ENCODE measurements around the gene ALPK3. TPM values are rescaled to one million over a fixed set of nuclear protein-coding genes. Genes with fewer than 3 reads are reported as not detected.

The ALPK3 gene
- total RNA-seq, 1 experiment from 2014 or later, result 17.7 TPM

GRCh38 chr15:84830036-84830435, 12.9 kb downstream of the ALPK3 start:
- H2AFZ ChIP-seq (ENCODE audit: low read length), result no peak overlapping the region
- H4K20me1 ChIP-seq (ENCODE audit: control insufficient read depth, insufficient read depth, insufficient read length), result no peaks in the 10 kb centered on the region
- Mint-ChIP-seq H3K9me3 (no peaks in the 10 kb centered on the region), H3K36me3 (ENCODE audit: insufficient read depth in 1 of 3, low read depth in 3 of 3) (peaks cover 0 to 33% (median 5%) of the 10 kb centered on the region in 3 experiments; a peak in 4 of 7 replicates), H3K27ac (no peak overlapping the region), H3K27me3 (ENCODE audit: low read depth) (no peaks in the 10 kb centered on the region), H3K4me1 (peaks cover 14 to 16% of the 10 kb centered on the region in 2 experiments), H3K4me3 (no peak overlapping the region)
- H3K27ac ChIP-seq (ENCODE audit: insufficient read length, low read depth, low read length), result no peak overlapping the region
- no peak for TF ChIP-seq CTCF (conservative IDR thresholded peaks at IDR 0.05)
- no CpG with 5 or more reads among the region's 2 CpGs for WGBS (ENCODE audit: extremely low coverage, insufficient read length, low lambda C conversion rate)
- no peak overlapping the region for H2AK5ac ChIP-seq (ENCODE audit: insufficient read length, low read length)
- no peak overlapping the region for H3K14ac ChIP-seq (ENCODE audit: insufficient read depth, low read length)
- no peak overlapping the region for H4K5ac ChIP-seq (ENCODE audit: insufficient read length, low read depth, low read length)
- no peaks in the 10 kb centered on the region for H3K4me1 ChIP-seq (ENCODE audit: insufficient read depth, low read length)
- no peaks in the 10 kb centered on the region for H3K23me2 ChIP-seq (ENCODE audit: insufficient read length, low read depth, low read length, poor library complexity, severe bottlenecking)
- no peaks in the 10 kb centered on the region for H3K9me3 ChIP-seq (ENCODE audit: control insufficient read depth, low read depth, low read length)
- no peak overlapping the region for H3T11ph ChIP-seq (ENCODE audit: low read length)
- no peak overlapping the region for H3K4ac ChIP-seq (ENCODE audit: low read depth, low read length)
- H3K23ac ChIP-seq (ENCODE audit: insufficient read length, low read depth, low read length), result no peak overlapping the region
- H2BK5ac ChIP-seq (ENCODE audit: insufficient read length, low read length), result no peak overlapping the region
- no peak overlapping the region for H2BK120ac ChIP-seq (ENCODE audit: low read depth, low read length, poor library complexity, severe bottlenecking)
- no peak for DNase-seq
- no peak overlapping the region for H4K91ac ChIP-seq (ENCODE audit: insufficient read length, low read depth, low read length)
- no peaks in the 10 kb centered on the region for H3K27me3 ChIP-seq (ENCODE audit: insufficient read depth, low read length)
- H3K18ac ChIP-seq (ENCODE audit: insufficient read length, low read depth, low read length), result no peak overlapping the region
- no peak overlapping the region for H3K56ac ChIP-seq (ENCODE audit: insufficient read length, low read depth, low read length)
- H4K8ac ChIP-seq (replicated peaks; ENCODE audit: insufficient read length, low read depth, low read length), result no peak overlapping the region
- H2BK15ac ChIP-seq (ENCODE audit: low read depth, low read length), result no peak overlapping the region
- H3K9ac ChIP-seq (ENCODE audit: extremely low read depth, insufficient read length, low read length), result no peak overlapping the region
- no peaks in the 10 kb centered on the region for H3K79me1 ChIP-seq (ENCODE audit: insufficient read depth, low read depth, low read length, poor library complexity, severe bottlenecking)
- no peak overlapping the region for H2BK12ac ChIP-seq (ENCODE audit: insufficient read length, low read depth, low read length)
- H3K79me2 ChIP-seq (ENCODE audit: insufficient read depth, low read length), result no peaks in the 10 kb centered on the region
- no peak overlapping the region for H3K4me2 ChIP-seq (ENCODE audit: insufficient read depth, insufficient read length, low read length)
- H2BK20ac ChIP-seq (ENCODE audit: low read depth, low read length, poor library complexity, severe bottlenecking), result no peak overlapping the region

Measured in H9 (cell line).